Mucosa of descending colon (tissue), 3 donors: ENCODE measurements around the gene FGF1. TPM values are rescaled to one million over a fixed set of nuclear protein-coding genes. Genes with fewer than 3 reads are reported as not detected.

Experiments
- ATAC-seq: fragments of 200-7000 bp; cut with Tn5 transposase; one replicate; pipeline ENCODE4 v1.9.1; 2020; ENCODE audit warnings: mild to moderate bottlenecking, moderate library complexity
- DNase-seq, 3 donors: peaks; one replicate each; pipeline ENCODE4 v3.0.0-alpha.2; 2020
- H3K36me3 ChIP-seq: fragments of 200-600 bp; one replicate; pipeline ENCODE4 v1.8.0; 2021; ENCODE audit warnings: low read depth, mild to moderate bottlenecking
- H3K4me1 ChIP-seq: fragments of 200-600 bp; one replicate; pipeline ENCODE4 v1.8.0; 2021; ENCODE audit warnings: low read depth, mild to moderate bottlenecking
- H3K4me3 ChIP-seq: fragments of 200-600 bp; one replicate; pipeline ENCODE4 v1.8.0; 2021; ENCODE audit warnings: mild to moderate bottlenecking
- H3K9me3 ChIP-seq: fragments of 200-600 bp; one replicate; pipeline ENCODE4 v1.8.0; 2021; ENCODE audit warnings: mild to moderate bottlenecking
- CTCF ChIP-seq: fragments of 200-600 bp; IDR thresholded peaks from one replicate; pipeline ENCODE4 v1.8.0; 2022; ENCODE audit warnings: antibody characterized with exemption, mild to moderate bottlenecking
- intact Hi-C, 2 donors: fragments of 100-400 bp; cut with DNase I in 1 of 2; cut with micrococcal nuclease in 1 of 2; formaldehyde crosslinking; loops; one replicate each; pipeline versions ENCODE4 v1.11.0 to v1.11.1; 2022; cut with DNase I, micrococcal nuclease
- total RNA-seq, 3 donors: library from RNA; stranded (reverse); fragmentation: NEBNext Ultra II Directional in 2 of 3; extraction: Animal tissue kit (Norgen Biotek cat#: 25700) in 2 of 3; gene quantifications; one replicate each; pipeline versions ENCODE4 v1.2.1 to v1.2.4, GENCODE V29; 2021 to 2023
- donor health status: DM: no; HTN: no; CAD: no; lungs with moderate emphysema.
- donor health status: DM: no; HTN: no; CAD: no.
- donor health status: DM: no; HTN: yes; CAD: no.

The FGF1 gene
- total RNA-seq, 3 donors from 2014 or later, result 0.31 to 3.5 (median 0.35) TPM

GRCh38 chr5:142550471-142550870, 135.4 kb downstream of the FGF1 start:
- intact Hi-C loops, result no loop called here
- DNase-seq, result no peak
- no peaks in the 10 kb centered on the region for H3K9me3 ChIP-seq
- H3K36me3 ChIP-seq, result no peaks in the 10 kb centered on the region
- H3K4me3 ChIP-seq, result no peak overlapping the region
- ATAC-seq, result no peak
- no peak for TF ChIP-seq CTCF
- H3K4me1 ChIP-seq, result no peaks in the 10 kb centered on the region

GRCh38 chr5:142549834-142550233, 136.1 kb downstream of the FGF1 start:
- Histone ChIP-seq H3K4me1 (no peaks in the 10 kb centered on the region), H3K36me3 (no peaks in the 10 kb centered on the region), H3K4me3 (no peak overlapping the region), H3K9me3 (no peaks in the 10 kb centered on the region)
- no peak for DNase-seq
- ATAC-seq, result no peak
- TF ChIP-seq CTCF, result no peak
- intact Hi-C loops, result loop anchor here (2.0 to 5.0 kb wide), 2 partner anchors 397 to 398 kb away; no protein-coding TSS in a partner anchor

GRCh38 chr5:142548739-142549275, 137.1 kb downstream of the FGF1 start:
- Histone ChIP-seq H3K9me3 (no peaks in the 10 kb centered on the region), H3K36me3 (no peaks in the 10 kb centered on the region), H3K4me1 (no peaks in the 10 kb centered on the region), H3K4me3 (no peak overlapping the region)
- DNase-seq, result peak in 2 of 3 donors; percentile 27 to 75
- peak; percentile 97 for ATAC-seq
- TF ChIP-seq CTCF, result peak; percentile 46
- intact Hi-C loops, result loop anchor here (2.0 to 5.0 kb wide), 2 partner anchors 396 to 397 kb away; no protein-coding TSS in a partner anchor

- DNase-seq, result no peak
- ATAC-seq, result no peak
- no peak for TF ChIP-seq CTCF
- Histone ChIP-seq H3K4me3 (no peak overlapping the region), H3K36me3 (no peaks in the 10 kb centered on the region), H3K4me1 (no peaks in the 10 kb centered on the region), H3K9me3 (no peaks in the 10 kb centered on the region)
- intact Hi-C loops, result loop anchor here (2.0 to 5.0 kb wide), 2 partner anchors 395 kb away; no protein-coding TSS in a partner anchor
Observed at GRCh38 chr5:142547445-142548380, 138.2 kb downstream of the FGF1 start.

- intact Hi-C loops, result loop anchor here in 1 of 2 donors (5.0 kb wide), 1 partner anchor 393 kb away; no protein-coding TSS in a partner anchor
- Histone ChIP-seq H3K9me3 (no peaks in the 10 kb centered on the region), H3K36me3 (no peaks in the 10 kb centered on the region), H3K4me3 (no peak overlapping the region), H3K4me1 (no peaks in the 10 kb centered on the region)
- no peak for TF ChIP-seq CTCF
- DNase-seq (no peak), ATAC-seq (no peak)
Observed at GRCh38 chr5:142545650-142546322, 140.1 kb downstream of the FGF1 start.
